Measurements from ENCODE around the gene LMO7.
"Not testable (repeated sequence)": the region's sequence is repeated elsewhere in the genome, so short reads cannot be mapped to it uniquely, and the experiment has no call there.

Gene LMO7

DNA sequence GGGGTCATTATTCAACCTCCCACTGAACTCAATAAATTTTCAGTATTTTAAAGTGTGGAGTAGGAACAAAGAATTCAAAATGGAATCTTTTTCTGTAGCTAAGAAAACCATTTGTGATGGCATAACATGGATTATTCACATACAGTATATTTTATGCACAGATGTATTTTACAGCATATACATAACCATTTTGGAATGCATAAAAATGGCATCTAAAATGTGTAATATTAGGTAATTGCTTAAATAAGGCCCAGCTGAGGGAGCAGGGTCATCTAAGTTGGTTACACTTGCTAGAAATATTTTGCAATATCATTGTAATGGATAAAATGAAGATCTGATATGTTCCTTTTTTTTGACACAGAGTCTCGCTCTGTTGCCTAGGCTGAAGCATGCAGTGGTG lies 146.9 kb downstream of the LMO7 start:
- DNase-seq: no peak

- DNase-seq: no peak
These were observed 147.9 kb downstream of the LMO7 start for GRCh38 chr13:75784003-75784402.

- DNase-seq: no peak
These were observed 149.0 kb downstream of the LMO7 start for GRCh38 chr13:75785130-75785529.

DNA sequence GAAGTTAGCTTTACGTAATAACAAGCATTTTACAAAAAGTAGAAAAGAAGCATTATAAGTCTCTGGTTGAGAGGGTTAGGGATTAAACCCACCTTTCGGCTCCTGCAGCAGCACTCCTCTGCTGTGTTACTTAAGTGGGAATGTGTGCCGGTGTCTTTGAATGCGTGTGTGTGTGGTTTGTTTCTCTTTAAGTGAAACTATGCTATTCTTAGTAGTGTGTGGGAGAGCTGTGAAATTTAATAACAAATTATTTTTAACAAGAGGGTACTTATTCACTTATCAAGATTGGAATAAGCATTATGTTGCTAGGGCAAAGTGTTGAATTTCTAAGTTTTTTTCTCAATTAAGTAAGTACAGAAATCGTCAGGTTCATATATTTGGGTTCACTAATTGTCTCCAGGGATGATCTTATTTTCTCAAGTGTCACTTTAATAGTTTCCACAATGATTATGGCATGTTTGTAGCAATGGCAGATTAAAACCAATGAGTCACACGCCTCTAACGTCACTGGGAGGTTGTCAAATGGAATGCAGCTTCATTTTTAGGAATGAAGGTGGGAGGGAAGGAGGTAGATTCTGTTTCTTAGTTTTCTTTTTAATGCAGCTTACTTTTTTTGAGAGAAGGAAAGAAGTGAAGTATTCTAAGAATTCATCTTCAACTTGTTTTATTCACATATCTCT lies 151.3 kb downstream of the LMO7 start:
- no peak for DNase-seq

GRCh38 chr13:75788481-75788981 lies 152.4 kb downstream of the LMO7 start:
- peak; percentile 34 for DNase-seq

DNA sequence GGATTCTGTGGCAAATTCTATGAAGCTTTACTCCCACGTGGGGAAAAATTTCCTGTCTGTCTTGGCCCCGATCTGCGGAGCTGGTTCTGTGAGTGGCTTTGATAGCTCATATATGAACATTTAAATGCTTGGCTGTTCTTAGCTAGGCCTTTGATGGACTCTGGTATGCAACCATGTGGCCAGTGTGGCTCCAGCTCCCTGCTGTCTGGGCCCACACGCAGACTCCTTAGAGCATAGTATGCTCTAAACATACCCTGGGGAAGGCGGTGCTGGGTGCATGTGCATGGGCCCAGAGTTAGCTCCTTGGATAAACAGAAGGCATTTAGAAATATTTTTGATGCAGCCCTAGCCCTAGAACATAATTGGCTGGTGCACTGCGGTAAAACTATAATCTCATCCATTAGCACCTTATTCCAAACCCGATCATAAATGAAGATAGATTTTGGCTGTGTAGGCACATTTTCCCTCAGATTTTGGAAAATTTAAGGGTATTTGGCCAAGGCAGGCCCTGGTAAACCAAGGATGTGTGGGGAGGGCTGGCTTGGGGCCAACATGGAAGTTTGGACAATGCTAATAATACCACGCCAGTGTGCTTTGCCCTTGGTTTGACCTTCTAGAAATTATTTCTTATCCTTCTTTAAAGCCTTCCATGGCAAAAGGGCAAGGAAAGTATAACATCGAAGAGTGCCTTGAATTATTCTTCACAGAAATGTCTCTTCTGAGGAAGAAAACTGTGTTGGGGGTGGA lies 153.5 kb downstream of the LMO7 start:
- no peak for DNase-seq

DNA sequence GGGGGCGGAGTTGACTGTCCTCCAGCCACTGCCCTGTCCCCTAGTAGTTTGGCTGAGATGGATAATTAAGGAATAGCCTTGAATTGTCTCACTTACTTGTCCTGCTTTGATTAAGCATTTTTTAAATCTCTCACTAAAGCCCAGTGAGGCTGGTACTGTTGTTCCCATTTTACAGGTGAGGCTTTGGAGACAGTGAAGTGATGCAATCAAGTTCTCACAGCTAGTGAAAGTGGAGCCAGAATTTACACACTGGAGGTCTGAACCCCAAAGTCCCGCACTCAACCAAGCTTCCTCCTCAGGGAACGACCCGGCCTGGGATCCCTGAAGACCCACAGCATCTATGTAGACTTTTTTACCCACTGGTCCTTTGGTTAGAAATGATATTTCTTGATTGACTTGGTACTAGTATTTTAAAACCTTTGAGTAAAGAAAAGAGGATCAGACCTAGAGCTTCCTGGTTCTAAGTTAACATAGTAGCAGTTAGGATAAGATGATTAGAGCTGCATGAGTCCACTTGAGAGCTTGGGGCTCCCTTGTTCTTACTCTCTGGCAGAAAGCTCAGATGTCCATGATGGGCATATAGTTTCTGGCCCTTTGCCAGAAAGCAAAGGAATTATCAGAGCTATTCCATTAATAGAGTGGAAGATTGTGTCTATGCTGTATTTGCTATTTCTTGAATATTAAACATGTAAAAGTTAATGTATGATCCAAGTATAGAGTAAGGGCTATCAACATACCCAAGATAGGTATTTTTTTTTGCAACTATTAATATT lies 154.3 kb downstream of the LMO7 start:
- DNase-seq: no peak

DNA sequence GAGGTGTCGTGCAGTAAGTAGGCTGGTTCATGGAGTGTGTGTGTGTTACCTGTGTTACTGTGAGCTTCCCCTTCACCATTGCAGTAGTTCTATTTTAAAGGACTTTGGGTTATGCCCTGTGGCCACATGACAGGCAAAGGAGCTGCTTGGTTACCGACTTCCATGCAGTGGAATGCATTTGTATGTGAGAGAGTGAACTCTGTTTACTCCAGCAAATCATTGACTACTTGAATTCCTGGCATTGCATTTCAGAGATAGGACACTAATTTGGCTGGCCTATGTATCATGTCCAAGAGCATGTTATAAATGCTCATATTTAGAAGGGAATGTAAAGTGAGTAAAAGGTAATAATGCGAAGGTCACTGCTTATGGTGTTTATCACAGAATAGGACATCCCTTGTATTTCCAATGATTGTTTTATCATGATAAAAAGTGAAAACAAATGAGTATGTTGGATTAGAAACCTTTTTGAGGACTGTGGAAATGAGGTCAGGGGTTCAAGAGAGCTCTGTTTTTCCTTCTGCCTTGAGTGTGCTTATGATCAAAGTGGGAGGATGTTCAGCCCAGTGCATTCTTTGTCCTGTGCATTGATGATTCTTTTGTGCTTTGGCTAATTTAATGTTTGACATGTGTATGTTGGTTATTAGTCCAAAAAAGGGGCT lies 156.5 kb downstream of the LMO7 start:
- DNase-seq: no peak

DNA sequence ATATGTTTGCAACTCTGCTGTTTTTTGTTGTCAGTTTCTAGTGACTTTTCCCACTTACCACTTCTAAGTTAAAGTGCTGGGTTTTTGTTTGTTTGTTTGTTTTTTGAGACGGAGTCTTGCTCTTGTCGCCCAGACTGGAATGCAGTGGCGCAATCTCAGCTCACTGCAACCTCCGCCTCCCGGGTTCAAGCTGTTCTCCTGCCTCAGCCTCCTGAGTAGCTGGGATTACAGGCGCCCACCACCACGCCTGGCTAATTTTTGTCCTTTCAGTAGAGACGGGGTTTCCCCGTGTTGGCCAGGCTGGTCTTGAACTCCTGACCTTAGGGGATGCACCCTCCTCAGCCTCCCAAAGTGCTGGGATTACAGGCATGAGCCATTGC lies 157.0 kb downstream of the LMO7 start:
- DNase-seq: not testable (repeated sequence)

GRCh38 chr13:75794663-75795062 lies 158.5 kb downstream of the LMO7 start:
- DNase-seq: no peak

DNA sequence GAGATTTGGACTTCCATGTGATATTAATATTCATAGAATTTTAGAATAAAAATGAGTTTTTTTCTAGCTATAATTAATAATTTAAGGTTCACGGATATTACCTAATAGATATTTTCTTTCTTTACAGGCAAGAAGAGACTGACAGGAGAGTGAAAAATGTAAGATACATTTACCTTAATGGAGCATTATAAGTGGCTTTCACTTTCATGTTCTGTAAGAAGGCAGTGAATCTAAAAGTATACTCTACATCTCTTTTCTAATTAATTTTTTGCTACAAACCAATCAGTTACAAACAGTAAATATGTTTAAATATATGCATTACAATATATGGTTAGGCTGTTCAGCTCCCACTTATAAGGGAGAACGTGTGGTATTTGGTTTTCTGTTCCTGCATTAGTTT lies 159.1 kb downstream of the LMO7 start:
- DNase-seq: no peak

- DNase-seq: no peak
These were observed 160.7 kb downstream of the LMO7 start for GRCh38 chr13:75796825-75797224.

GRCh38 chr13:75797239-75797638 lies 161.1 kb downstream of the LMO7 start:
- no peak for DNase-seq

DNA sequence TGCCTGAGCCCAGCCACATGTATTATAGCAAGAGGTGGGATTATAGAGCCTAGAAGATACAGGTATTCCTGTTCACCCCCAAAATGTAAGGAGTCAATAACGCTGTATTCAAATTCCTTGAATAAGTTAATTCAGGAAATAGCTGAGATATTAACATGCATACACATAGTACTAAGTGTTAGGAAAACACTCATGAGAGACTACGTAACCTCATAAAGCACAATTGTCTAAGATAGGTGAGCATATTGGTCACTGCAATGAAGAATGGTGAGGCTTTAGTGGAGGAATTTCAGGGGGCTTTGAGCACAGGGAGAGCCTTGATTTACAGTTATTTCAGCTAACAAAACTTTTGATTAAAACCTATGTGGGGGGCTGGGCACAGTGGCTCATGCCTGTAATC lies 161.6 kb downstream of the LMO7 start:
- no peak for DNase-seq

DNA sequence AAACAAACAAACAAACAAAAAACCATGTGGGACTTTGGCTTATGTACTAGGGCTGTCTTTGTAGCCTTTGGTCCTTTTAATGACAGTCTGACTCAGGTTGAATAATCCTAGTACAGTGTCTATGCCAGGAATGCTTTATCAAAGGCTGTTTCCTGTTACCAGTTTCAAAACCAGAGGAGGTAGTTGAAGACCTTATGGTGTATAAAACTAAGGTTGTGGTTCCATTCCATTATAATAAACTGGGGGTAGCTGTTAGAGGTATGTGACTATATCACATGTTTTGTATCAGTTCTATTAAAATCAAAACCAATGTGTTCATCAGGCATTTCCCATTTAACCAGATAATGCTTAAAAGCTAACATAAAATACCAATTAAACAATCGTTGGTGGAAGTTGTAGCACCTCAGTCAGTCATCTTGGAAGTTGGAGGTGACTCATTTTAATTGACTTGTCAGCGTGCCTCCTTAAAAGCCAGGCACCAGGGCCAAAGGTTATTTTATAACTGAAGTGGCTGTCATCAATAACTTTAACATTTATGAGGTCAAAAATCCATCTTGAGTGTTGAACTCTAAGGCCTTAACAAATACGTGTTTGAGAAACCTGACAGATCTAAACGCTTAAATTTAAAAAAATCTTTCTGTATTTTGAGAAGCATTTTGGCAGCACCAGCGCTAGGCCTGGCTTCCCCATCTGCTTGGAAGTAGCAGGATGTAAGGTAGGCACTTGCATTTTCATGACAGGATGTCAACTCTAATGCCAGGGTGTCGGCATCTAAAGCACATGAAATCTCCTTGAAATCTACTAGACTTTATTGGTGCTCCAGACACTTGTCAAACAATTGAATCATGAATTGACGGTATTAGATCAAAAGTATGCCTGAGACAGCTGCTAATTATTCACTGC lies 162.5 kb downstream of the LMO7 start:
- no peak for DNase-seq

GRCh38 chr13:75800545-75800944 lies 164.4 kb downstream of the LMO7 start:
- peak; percentile 4 for DNase-seq

GRCh38 chr13:75801388-75801945 lies 165.3 kb downstream of the LMO7 start:
- no peak for DNase-seq

GRCh38 chr13:75802161-75802560 lies 166.0 kb downstream of the LMO7 start:
- no peak for DNase-seq

DNA sequence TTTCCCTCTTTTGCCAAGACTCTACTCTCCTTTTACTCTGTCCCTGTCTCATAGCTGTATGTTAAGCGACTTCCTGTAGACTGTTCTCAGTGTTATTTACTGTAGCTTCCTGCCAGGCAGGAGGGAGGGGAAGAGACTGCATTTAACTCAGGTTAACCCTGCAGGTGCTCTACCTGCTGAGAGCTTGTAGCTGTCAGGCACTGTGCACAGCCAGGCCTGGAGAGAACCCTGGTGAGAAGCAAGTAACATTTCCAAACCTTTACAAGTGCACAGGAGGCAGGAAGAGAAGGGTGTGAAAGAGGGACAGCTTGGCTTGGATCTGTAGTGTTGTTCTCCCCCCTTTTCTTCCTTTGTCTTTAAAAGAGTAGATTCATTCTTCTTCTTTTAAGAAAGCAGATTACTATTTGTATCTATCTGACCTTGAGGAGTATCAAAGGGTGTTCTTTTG lies 167.1 kb downstream of the LMO7 start:
- DNase-seq: no peak

- DNase-seq: no peak
These were observed 167.9 kb downstream of the LMO7 start for GRCh38 chr13:75804054-75804453.

DNA sequence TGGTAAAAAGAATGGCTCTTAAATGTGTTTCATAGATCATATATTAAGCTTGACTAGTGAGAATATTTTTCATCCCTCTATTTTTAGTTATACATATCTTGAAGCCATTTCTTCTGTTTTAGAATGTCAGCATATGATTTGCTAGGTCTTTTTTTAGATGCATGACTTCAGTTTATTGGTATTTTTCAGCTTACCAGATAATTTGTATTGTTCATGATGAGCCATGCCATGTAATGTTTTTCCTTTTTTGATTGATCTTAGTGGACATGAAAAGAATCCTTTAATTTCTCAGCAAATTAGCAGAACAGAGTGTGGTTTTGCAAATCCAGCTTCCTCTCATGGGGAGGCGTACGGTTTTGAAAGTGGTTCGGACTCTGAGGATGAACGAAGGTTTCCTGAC lies 168.5 kb downstream of the LMO7 start:
- no peak for DNase-seq

GRCh38 chr13:75806117-75806516 lies 170.0 kb downstream of the LMO7 start:
- DNase-seq: no peak
